HG02885 (cell line): Measurements from ENCODE around the gene CDC7.
"Not testable (repeated sequence)": the region's sequence is repeated elsewhere in the genome, so short reads cannot be mapped to it uniquely, and the experiment has no call there.

Experiments used
- ATAC-seq: cut with Tn5 transposase; IDR thresholded peaks from one replicate; pipeline ENCODE4 v1.9.1; 2021; ENCODE audit warnings: mild to moderate bottlenecking; ENCODE audit not compliant: unreplicated experiment, poor library complexity

CDC7 gene

DNA sequence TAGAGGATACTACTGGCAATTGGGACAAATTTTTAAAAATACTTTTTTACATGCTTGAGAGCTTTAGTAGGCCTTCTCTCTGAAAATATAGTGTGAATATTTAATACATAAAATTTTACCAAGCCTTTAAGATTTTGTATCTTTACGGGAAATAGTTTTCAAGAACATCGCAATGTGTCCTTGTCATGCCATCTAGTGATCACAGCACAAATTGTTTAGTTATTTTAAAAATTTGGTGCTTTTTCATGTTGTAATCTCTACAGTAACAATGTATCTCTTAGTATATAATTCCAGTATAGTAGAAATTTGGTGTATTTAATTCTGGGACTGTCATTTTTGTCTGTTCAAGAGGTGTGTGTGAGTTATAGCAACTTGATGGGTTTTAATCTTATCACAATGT, 6.7 kb downstream of the CDC7 start:
- ATAC-seq: no peak

DNA sequence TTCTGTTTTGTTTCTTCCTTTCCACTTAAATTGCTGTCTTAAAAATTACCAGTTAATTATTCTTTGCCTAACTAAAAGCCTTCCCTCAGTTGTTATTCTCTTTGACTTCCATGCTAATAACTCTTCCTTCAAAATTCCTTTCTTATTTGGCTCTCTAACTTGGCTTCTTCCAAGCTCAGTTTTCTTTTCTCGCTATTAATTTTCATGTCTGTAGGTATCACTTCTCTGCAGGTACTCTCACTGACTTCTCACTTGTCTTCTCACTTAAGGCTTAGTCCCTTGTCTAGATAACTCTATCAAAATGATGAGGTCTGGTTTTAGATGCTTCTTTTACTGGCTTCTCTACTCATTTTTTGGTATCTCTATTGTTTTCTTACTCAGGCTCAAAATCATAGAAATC, 10.1 kb downstream of the CDC7 start:
- ATAC-seq: no peak

DNA sequence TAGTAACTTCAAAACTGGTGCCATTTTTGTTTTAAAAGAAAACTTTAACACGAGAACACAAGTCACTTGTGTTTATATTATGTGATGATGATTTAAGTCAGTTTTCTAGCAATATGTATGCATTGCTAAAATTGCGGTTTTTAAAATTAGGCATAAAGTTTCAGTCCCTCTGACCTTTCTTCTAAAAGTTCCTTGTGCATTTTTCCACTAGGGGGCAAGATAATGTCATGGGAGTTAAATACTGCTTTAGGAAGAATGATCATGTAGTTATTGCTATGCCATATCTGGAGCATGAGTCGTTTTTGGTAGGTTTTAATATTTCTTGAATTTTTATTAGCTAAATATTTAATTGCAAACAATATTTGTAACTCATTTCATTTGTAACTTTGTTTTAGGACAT, 10.7 kb downstream of the CDC7 start:
- no peak for ATAC-seq

DNA sequence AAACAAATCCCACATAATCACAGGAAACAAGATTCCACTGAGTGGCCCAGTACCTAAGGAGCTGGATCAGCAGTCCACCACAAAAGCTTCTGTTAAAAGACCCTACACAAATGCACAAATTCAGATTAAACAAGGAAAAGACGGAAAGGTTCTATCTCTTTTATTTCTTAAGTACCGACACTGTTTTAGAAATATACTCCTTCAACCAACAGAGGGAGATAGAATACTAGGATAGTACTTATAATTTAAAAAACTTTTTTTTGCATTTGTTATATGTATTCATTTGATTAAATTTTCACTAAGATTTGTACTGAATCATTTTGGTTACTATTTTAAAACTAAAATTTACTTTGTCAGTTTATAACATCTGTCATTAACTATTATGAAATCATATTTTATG, 12.5 kb downstream of the CDC7 start:
- ATAC-seq: no peak

DNA sequence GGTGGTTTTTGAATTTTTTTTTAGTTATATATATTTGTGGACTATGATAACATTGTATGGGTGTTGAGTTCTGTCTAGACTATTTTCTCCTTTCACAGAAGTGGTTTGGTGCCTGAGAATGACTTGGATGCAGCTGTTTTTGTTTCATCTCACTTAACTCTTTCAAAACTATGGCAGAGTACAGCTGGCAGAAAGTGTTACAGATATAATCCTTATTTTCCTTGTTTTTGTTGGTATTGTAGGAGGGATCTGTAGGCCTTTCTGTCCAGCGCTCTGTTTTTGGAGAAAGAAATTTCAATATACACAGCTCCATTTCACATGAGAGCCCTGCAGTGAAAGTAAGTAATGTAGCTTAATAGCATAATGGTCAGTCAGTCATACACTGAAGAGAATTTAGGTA, 13.1 kb downstream of the CDC7 start:
- ATAC-seq: no peak

DNA sequence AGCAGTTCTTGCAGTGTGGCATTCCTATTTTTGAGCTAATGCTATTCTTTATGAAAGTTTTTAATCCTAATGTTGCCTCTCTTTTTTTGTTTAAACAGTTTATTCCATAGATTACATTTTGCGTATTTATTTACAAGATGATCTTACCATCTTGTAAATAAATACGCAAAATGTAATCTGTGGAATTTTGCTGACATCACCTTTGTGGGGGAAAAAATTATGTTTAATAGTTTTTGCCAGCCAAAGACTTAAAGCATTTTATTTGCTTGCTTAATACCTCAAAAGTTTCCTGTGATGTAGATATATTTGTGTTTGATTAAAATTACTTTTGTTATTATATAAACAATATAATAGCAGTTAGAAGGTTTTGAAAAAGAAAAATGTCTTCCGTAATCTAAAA, 15.3 kb downstream of the CDC7 start:
- no peak for ATAC-seq

DNA sequence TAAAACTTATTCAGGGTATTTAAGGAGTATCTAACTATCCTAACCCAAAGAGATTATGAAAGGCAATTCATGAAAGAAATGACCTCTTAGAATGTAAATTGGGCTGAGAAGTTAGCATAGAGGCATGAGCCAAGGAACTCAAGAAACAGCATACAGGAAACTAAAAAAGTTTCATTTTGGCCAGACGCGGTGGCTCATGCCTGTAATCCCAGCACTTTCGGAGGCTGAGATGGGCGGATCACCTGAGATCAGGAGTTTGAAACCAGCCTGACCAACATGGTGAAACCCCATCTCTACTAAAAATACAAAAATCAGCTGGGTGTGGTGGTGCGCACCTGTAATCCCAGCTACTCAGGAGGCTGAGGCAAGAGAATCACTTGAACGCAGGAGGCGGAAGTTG, 16.0 kb downstream of the CDC7 start:
- not testable (repeated sequence) for ATAC-seq

DNA sequence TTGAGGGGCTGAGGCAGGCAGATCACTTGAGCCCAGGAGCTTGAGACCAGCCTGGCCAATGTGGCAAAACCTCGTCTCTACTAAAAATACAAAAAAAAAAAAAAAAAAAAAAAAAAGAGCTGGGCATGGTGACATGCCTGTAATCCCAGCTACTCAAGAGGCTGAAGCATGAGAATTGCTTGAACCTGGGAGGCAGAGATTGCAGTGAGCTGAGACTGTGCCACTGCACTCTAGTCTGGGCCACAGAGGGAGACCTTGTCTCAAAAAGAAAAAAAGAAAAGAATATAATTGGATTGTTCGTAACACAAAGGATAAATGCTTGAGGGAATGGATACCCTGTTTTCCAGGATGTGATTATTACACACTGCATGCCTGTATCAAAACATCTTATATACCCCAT, 18.5 kb downstream of the CDC7 start:
- not testable (repeated sequence) for ATAC-seq

DNA sequence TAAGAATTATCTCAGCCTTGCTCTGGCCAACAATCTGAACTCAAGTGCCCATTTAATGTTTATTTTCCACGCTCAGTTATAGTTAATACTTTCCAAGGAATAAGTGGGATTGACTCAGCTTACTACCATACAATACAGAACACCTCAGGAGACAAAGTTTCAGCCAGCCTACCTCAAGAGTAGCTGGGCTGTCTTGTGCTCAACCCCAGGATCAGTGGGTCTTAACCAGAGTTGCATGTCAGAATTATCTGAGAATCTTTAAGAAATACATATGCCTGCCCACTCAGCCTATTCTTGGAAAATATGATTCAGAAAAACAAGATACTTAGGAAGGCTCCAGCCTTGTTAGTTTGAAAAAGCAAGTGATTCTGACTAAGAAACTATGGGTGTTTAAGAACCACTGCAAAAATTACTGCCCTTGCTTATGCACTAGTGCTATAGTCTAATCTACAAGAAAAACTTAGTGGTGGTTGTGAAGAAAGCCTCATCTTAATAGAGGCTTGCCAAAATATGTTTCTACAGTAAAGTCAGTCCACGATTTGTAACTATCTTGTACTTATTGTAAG, 20.4 kb downstream of the CDC7 start:
- ATAC-seq: no peak

DNA sequence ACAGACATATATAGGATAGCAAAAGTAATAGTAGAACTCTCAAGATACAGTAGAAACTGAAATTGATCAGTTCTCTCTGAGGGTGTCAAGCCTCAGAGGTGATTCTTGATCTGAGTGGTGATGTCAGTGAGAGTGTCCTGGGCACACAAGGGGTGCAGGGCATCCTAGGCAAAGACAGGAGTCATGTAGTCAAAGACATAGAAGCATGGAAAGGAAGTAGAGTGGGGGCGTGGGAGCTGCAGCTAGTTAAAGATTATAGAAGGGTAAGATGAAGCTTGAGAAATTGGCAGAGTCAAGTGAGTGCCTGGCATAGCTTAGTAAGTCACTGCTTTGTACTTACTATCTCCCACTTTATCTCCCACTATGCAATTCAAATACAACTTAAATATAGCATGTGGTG, 22.8 kb downstream of the CDC7 start:
- ATAC-seq: peak; percentile 95

DNA sequence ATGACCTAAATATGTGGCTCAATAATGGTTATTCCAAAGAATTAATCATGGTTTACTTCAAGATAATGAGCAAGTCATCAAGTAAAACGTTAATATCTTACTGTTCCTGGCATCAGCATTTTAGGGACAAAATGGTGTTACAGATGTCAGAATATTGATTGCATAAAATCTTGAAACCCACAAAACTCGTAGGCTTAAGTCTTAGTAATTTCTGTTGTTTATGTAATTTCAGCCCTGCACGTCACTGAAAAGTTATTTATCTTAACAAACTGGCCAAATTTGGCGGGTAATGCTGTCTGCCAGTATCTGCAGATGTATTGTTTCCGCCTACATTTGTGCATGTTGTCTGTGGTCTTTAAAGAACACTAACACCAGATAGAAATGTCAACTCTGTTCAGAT, 25.8 kb downstream of the CDC7 start:
- no peak for ATAC-seq

DNA sequence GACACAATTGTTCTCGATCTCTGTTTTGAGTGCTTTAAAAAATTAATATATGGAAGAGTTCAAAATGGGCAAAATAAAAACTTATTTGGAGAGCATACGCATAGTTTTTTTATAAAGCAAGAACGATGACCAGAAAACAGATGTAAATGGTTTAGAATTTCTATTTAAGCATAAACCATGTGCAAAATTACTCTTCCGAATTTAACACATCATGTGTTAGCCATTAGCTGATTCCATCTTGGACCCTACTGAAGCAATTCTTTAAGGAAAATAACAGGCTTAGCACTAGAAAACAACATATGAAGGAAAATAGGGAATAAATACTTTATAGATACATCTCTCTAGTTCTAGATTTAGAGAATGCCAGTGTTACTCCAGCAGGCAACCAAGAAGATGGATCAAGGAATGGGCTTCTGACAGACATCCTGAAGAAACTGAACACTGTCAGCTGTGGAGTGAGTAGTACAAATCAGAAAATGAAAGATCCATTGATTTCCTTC, 26.7 kb downstream of the CDC7 start:
- no peak for ATAC-seq

DNA sequence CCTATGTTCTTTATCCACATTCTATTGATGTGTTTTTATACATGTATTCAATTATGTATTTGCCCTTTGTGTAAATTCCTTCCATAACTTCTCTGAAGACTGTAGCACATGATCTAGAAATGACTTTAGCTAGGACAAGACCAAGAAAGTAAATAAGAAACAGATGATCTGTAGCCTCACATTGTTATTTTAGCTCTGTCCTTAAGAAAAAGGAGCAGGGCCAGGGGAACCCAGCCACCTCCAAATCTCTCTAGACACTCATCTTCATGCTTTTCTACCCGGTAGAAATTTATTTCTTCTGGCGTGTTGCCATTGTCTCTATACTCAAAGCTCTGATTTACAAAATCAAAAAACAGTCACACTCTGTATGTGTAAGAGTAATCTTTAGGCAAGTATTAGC, 27.1 kb downstream of the CDC7 start:
- ATAC-seq: no peak

DNA sequence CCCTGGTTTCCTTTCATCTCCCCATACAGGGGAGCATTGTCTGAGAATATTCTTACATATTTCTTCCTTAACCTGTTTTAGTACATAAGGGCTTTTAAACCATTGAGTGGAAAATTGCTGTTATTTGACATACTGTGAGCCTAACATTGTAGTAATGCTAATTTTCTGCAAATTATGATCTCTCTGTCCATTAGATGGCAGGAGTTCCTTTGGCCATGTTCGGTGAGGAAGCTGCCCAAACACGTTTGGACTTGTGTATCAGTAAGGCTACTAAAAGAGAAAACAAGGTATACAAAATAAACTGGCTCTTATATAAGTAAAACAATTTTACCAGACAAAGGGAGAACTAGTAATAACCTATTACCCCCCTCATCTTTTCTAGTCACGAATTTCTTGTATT, 29.2 kb downstream of the CDC7 start:
- ATAC-seq: no peak

DNA sequence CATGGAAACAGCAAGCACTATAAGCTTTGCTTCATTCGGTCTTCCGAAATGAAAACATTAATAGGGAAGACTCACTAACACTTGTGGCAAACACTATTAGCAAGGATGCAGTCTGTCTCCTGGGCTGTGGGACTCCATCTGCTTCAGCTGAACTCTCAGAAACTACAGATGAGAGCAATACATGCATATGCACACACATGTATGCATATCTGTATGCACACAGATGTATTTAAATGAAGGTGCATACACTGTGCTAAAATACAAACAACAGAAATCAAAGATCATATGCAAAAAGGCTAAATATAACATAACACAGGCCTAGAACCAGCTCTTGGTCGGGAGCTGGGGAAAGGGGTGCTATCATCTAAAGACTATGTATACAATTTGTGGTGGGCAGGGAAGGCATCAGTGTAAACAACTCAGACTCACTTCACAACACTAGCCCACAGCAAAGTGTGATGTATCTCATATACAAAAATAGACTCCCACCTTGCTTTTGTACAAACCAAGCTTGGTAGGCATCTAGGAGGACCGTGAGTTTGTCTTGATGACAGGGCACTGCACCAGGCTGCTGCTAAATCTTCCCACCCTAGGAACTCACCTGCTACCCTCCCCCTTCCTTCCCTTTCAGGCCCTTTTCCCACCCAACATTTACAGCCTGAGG, 32.8 kb downstream of the CDC7 start:
- ATAC-seq: no peak

DNA sequence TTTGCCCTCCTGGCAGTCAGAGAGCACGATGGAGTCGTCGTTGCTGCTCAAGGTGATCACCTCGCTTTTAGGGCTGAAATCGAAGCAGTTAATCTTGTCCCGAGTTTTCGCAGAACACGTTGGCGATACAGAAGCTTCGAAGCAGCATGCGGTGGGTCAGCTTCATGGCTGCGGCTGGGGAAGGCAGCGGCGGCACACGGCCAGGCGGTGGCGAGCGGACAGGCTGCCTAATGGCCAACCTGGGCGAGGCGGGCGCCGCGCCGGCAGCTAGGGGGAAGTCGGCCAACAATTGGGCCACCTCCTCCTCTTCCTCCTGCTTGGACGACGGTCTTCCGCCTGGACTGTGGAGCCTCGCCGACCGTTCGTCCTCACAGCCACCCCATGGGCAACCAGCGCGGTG, 34.8 kb downstream of the CDC7 start:
- no peak for ATAC-seq

DNA sequence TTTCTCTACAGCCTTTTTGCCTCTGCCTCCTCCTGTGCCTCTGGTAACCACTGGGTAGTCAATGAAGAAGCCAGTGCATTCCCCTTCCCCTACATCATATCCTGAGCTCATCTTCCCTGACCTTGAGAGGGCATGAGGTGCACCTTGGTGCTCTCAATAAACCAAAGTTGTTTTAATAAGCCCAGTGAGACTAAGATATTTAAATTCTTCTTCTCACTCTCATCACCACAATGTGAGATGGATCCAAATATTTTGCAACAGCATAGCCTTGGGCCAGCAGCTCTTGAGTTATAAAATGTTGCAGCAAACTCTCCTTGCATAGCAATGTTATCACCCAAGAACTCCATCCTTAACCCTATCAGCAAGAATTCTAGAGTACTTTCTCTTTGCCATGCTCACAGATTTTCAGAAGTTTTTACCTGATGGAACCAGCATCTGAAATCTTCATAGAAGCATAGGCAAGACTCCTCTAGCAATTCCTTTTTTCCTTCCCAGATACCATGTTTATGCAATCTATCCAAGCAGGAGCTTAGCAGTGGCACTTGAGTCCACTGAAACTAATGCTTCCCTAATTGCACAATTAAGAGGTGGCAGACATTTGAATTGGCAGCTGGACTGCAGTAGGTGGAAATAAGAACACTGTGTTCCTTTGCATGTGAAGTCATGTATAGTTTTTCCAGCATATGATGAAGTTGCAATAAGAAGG, 36.8 kb downstream of the CDC7 start:
- no peak for ATAC-seq

DNA sequence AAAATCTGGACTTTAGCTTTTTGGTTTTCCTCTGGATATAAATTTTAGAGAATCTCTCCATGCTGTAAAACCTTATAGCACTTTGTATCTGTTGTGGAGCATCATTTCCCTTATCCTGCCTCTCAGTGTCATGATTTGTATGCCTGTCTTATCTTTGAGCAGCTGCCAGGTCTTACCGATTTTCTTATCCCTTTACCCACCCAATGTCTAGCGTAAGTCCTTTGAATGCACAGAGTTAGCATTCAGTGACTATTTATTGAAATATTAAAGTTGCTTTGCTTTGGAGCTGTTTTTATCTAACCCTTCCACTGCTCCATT, 37.3 kb downstream of the CDC7 start:
- ATAC-seq: no peak

DNA sequence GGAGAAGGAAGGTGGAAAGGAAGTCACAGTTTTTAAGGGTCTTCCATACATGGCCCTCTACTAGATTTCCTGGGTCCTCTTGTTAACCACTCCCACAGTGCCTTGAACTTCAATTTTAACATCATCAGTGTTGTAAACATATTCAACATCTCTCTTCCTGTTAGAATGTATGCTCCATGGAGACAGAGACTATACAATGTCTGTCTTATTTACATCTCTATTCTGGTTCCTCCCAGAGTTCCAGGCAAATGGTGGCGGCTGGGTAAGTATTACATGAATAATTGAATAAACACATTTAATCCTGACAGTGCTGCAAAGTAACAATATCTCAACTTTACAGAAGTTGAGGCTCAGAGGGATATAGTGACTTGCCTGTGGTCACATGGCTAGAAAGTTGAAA, 40.3 kb downstream of the CDC7 start:
- no peak for ATAC-seq

DNA sequence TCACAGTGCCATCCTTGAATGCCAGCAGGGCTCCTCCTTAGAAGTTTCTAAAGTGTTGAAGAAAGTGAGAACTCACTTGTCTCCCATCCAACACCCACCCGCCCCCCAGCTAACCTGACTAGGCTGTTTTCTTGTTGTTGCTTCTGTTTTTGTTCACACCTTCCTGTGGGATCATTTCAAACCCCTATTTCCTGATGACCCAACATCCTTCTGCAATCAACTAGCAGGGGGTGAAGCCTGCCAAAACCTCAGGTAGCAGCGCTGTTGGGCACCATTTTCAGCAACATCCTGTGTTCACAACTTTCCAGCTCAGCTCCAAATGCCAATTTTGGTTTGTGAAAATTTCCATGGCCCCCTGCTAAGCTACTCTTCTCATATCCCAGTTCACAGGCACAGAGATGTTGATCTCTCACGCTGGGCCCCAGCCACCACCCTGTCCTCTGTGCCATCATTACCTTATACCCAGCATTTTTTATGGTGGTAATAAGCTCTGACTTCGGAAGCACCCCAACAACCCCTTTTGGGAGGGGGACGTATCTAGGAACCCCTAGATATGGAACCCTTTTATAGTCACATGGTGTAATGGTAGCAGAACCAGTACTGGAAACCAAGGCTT, 41.4 kb downstream of the CDC7 start:
- ATAC-seq: no peak

DNA sequence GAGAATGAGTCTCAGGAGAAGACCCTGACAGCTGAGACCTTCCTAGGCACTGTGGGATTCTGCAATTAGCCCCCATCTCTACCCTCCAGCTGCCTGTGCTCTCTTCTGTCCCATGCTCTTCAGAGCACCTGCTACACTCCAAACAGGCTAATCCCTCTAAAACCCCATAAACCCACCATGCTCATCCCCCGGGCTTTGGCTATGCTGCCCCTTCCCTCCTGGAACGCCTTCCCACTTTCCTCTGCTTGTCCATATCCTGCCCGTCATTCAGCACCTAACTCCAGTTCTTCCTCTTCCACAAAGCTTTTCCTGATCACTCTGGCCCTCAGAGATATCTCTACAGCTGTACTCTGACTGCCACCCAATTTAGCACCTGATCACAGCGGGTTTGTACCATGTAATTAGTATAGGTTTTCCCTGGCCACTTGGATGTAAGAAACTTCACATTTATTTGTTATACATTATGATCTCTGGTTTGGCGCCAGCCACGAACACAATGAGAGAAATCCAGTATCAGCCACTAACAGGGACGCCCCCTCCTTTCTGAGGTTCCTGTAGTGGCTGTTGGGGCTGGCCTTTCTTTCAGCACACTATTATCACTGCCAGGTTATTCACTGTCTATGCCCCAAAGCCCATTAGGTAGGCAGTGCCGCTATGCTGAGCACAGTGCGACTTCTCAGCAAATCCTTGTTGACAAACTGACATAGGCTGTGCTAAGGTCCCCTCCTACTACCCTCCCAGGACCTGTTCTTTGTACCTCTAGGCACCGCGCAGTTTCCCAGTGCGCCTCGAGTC, 45.1 kb downstream of the CDC7 start:
- no peak for ATAC-seq
